HepG2 (cell line): ENCODE measurements around the gene COL4A2. TPM values are rescaled to one million over a fixed set of nuclear protein-coding genes. Genes with fewer than 3 reads are reported as not detected.
"Not testable (repeated sequence)": the region's sequence is repeated elsewhere in the genome, so short reads cannot be mapped to it uniquely, and the experiment has no call there.

Experiments
- ATAC-seq: fragments of 200-7000 bp; cut with Tn5 transposase; 3 replicates; pipeline ENCODE4 v1.9.1; 2020; ENCODE audit warnings: mild to moderate bottlenecking, moderate library complexity
- BruUV-seq: library from RNA; stranded (reverse); fragments of 400-500 nt; replicated peaks from 2 replicates; lab custom pipeline; 2021; lab: Mats Ljungman, UMichigan
- CTCF ChIA-PET: fragments of 300-600 bp; formaldehyde crosslinking; extraction: SDS; loops from one replicate; lab custom pipeline; 2021; ENCODE audit warnings: low total read pairs, inconsistent platforms, low intra/inter-chr PET ratio; lab: Yijun Ruan, JAX
- POLR2A ChIA-PET: fragments of 350-600 bp; sonication (Branson Sonifier 250); formaldehyde crosslinking; loops from one replicate; lab custom pipeline; 2020; ENCODE audit warnings: antibody characterized with exemption, inconsistent platforms; lab: Yijun Ruan, JAX
- DNase-seq: peaks from one replicate; pipeline ENCODE4 v3.0.0-alpha.2; 2015; ENCODE audit warnings: low spot score
- FAIRE-seq: peaks from 3 replicates; lab custom pipeline; 2011; peaks lifted over from hg19 to GRCh38; lab: Jason Lieb, UNC
- H2AFZ ChIP-seq: one replicate; pipeline ENCODE4 v1.6.1; 2011; ENCODE audit warnings: low read length, inconsistent platforms
- H3K27ac ChIP-seq: fragments of 300-600 bp; 3 replicates; pipeline ENCODE4 v1.8.0; 2011; ENCODE audit warnings: mixed run types, mild to moderate bottlenecking, mixed read lengths, low read length, inconsistent platforms; ENCODE audit not compliant: insufficient read depth; ENCODE audit errors: extremely low read length
- H3K27me3 ChIP-seq, 2 experiments: fragments of 200-600 bp in 1 of 2; 2 replicates in 1 of 2; 3 replicates in 1 of 2; pipeline versions ENCODE4 v1.6.0 to v1.8.0; 2011; ENCODE audit warnings: low read length in 2 of 2, mild to moderate bottlenecking in 2 of 2, moderate library complexity in 2 of 2, inconsistent platforms in 1 of 2; ENCODE audit not compliant: insufficient read depth in 2 of 2, control insufficient read depth in 1 of 2
- H3K36me3 ChIP-seq, 2 experiments: fragments of 200-600 bp in 1 of 2; replicated peaks in 1 of 2; 2 replicates in 1 of 2; 3 replicates in 1 of 2; pipeline versions ENCODE4 v1.5.1 to v1.8.0; 2011; ENCODE audit warnings: low read length in 2 of 2, inconsistent platforms in 1 of 2; ENCODE audit not compliant: insufficient read depth in 2 of 2, control insufficient read depth in 1 of 2
- H3K4me1 ChIP-seq: 2 replicates; pipeline ENCODE4 v1.5.1; 2012; ENCODE audit warnings: low read length, inconsistent platforms; ENCODE audit not compliant: insufficient read depth
- H3K4me2 ChIP-seq: 2 replicates; pipeline ENCODE4 v1.6.0; 2011; ENCODE audit warnings: low read depth, low read length, inconsistent platforms
- H3K4me3 ChIP-seq, 3 experiments: fragments of 200-600 bp in 1 of 3; sonication (generic), shearing (Covaris generic) in 1 of 3; replicated peaks in 1 of 3; 2 replicates each; pipeline ENCODE4 v1.5.1; 2011 to 2016; ENCODE audit warnings: low read length in 3 of 3, inconsistent platforms in 2 of 3, low read depth in 2 of 3, mild to moderate bottlenecking in 2 of 3, control low read depth in 1 of 3, mixed read lengths in 1 of 3; ENCODE audit not compliant: insufficient read depth in 1 of 3
- H3K79me2 ChIP-seq: one replicate; pipeline ENCODE4 v1.6.1; 2011; ENCODE audit warnings: low read length, inconsistent platforms; ENCODE audit not compliant: insufficient read depth
- H3K9ac ChIP-seq: 2 replicates; pipeline ENCODE4 v1.6.0; 2011; ENCODE audit warnings: mild to moderate bottlenecking, low read depth, low read length, inconsistent platforms; ENCODE audit not compliant: insufficient read depth
- H3K9me3 ChIP-seq: 2 replicates; pipeline ENCODE4 v1.5.1; 2012; ENCODE audit warnings: mild to moderate bottlenecking, low read length
- H4K20me1 ChIP-seq: 2 replicates; pipeline ENCODE4 v1.6.0; 2011; ENCODE audit warnings: inconsistent platforms, mild to moderate bottlenecking, low read length, moderate library complexity; ENCODE audit not compliant: insufficient read depth
- PAWR ChIP-seq: sonication (generic); formaldehyde crosslinking; IDR thresholded peaks from 2 replicates; pipeline ENCODE4 v1.4.0; 2020; ENCODE audit warnings: missing genetic modification reagents, mild to moderate bottlenecking, borderline replicate concordance
- ZNF513 ChIP-seq: sonication (generic); formaldehyde crosslinking; conservative IDR thresholded peaks from 2 replicates; pipeline ENCODE4 v1.5.0; 2020; ENCODE audit warnings: missing genetic modification reagents
- ZNF816 ChIP-seq: sonication (generic); formaldehyde crosslinking; IDR thresholded peaks from 2 replicates; pipeline ENCODE4 v1.8.0; 2022; ENCODE audit warnings: missing genetic modification reagents, mild to moderate bottlenecking, borderline replicate concordance
- ZNF879 ChIP-seq: sonication (generic); formaldehyde crosslinking; IDR thresholded peaks from 2 replicates; pipeline ENCODE4 v1.8.1; 2023; ENCODE audit warnings: missing genetic modification reagents
- WGBS: methylation state at CpG from one replicate; pipeline ENCODE4 v1.1.6; 2017; ENCODE audit warnings: low lambda C conversion rate; 5-methylcytosine and 5-hydroxymethylcytosine counted together
- in situ Hi-C: cut with HindIII; loops from 2 replicates; pipeline ENCODE4 v1.10.0; 2017; ENCODE audit warnings: low pct_unique_long_range_greater_than_20kb; ENCODE audit not compliant: extremely low pct_ligation_motif_present
- intact Hi-C: fragments of 100-400 bp; cut with micrococcal nuclease; formaldehyde crosslinking; loops from one replicate; pipeline ENCODE4 v1.10.0; 2022; ENCODE audit not compliant: unreplicated experiment
- polyA plus RNA-seq, 8 experiments: library from polyadenylated mRNA; depleted of rRNA in 3 of 8; stranded (reverse) in 7 of 8; unstranded in 1 of 8; fragments of >200 nt; fragmentation: Illumina TruSeq in 4 of 8; extraction: Trizol in 4 of 8; gene quantifications; 2 replicates each; pipeline versions ENCODE4 v1.2.1 to v1.2.3, GENCODE V29; 2011 to 2016; ENCODE audit warnings: low read depth in 4 of 8, missing spikeins in 1 of 8, mixed read lengths in 1 of 8; ENCODE audit not compliant: insufficient read depth in 1 of 8
- total RNA-seq, 5 experiments: library from RNA; depleted of rRNA; stranded (reverse); fragments of >200 nt; fragmentation: Illumina TruSeq; extraction: Trizol; gene quantifications; 2 replicates each; pipeline ENCODE4 v1.2.3, GENCODE V29; 2016; ENCODE audit warnings: low read depth in 1 of 5

COL4A2 gene
- total and polyA plus RNA-seq, 2 of the 13 experiments (the other 11 are each of a cell fraction or from before 2014, with no cell fraction given) = 0.22 to 1.9 TPM

GRCh38 chr13:110497003-110497402, 189.9 kb downstream of the COL4A2 start:
- no peak for ATAC-seq
- peaks cover 7% of the 10 kb centered on the region; the same call in 1 of the 2 replicates for H3K4me1 ChIP-seq
- in situ Hi-C loops = no loop called here
- ChIA-PET POLR2A (no interaction called here), CTCF (no interaction called here)
- H3K9me3 ChIP-seq = no peaks in the 10 kb centered on the region; the same call in 1 of the 2 replicates
- intact Hi-C loops = no loop called here
- H3K79me2 ChIP-seq = no peaks in the 10 kb centered on the region
- no peak overlapping the region for H2AFZ ChIP-seq
- WGBS = no CpG with 5 or more reads among the region's 2 CpGs
- H3K36me3 ChIP-seq = no peaks in the 10 kb centered on the region
- 0 out of 5 replicates have a peak, but pooled peaks cover 0 to 5% of the 10 kb centered on the region in 2 experiments for H3K27me3 ChIP-seq
- H3K4me3 ChIP-seq = no peak overlapping the region
- H3K27ac ChIP-seq = no peak overlapping the region
- FAIRE-seq = no peak
- no peak overlapping the region for H3K9ac ChIP-seq
- H4K20me1 ChIP-seq = no peaks in the 10 kb centered on the region
- no peak overlapping the region for H3K4me2 ChIP-seq
- TF ChIP-seq ZNF879 (CRISPR knock-in tag) = no peak
- TF ChIP-seq ZNF513 (CRISPR knock-in tag) = no peak
- no peak for TF ChIP-seq ZNF816
- TF ChIP-seq PAWR (CRISPR knock-in tag) = no peak
- BruUV-seq = no TSS peak
- DNase-seq = no peak

- H4K20me1 ChIP-seq, H3K27ac ChIP-seq, H3K9me3 ChIP-seq, FAIRE-seq, ATAC-seq, H2AFZ ChIP-seq, intact Hi-C loops, H3K27me3 ChIP-seq, H3K36me3 ChIP-seq, H3K4me2 ChIP-seq, H3K4me1 ChIP-seq, BruUV-seq, DNase-seq, POLR2A ChIA-PET, H3K79me2 ChIP-seq, CTCF ChIA-PET, H3K4me3 ChIP-seq, in situ Hi-C loops, H3K9ac ChIP-seq: not testable (repeated sequence)
- 95% methylated on average over 3 of the region's 3 CpGs for WGBS
These were observed 190.8 kb downstream of the COL4A2 start for GRCh38 chr13:110497896-110498295.
